ENCODE data around the gene POLR1A. TPM values are rescaled to one million over a fixed set of nuclear protein-coding genes. Genes with fewer than 3 reads are reported as not detected.

POLR1A gene
- polyA plus RNA-seq, 3 donors = 20.1 to 21.6 (median 21.0) TPM

DNA sequence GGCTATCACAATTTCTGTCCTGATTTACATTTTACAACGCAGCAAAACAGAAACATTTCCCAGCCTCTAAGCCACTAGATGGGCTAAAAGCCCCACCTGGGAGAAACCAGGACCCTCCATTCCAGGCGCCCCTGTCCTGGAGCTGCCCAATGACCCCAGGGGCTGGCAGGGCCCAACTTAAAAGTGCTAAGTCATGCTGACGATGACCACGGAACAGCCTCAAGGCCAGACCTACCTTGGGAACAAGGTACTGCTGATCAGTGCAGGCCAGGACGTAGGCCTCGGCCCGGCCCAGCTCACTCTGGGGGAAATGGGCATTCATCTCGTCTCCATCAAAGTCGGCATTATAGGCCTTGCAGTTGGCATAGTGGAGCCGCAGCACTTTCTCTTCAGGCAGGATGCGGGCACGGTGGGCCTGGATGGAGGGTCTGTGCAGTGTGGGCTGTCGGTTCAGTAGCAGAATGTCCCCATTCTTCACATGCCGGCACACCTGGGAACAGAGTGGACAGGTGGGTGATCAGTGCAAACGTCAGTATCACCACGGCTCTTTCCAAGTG is 35.8 kb downstream of the POLR1A start:
- no peak for DNase-seq (ENCODE audit: extremely low read depth in 1 of 11, low read depth in 9 of 11, low spot score in 4 of 11)

DNA sequence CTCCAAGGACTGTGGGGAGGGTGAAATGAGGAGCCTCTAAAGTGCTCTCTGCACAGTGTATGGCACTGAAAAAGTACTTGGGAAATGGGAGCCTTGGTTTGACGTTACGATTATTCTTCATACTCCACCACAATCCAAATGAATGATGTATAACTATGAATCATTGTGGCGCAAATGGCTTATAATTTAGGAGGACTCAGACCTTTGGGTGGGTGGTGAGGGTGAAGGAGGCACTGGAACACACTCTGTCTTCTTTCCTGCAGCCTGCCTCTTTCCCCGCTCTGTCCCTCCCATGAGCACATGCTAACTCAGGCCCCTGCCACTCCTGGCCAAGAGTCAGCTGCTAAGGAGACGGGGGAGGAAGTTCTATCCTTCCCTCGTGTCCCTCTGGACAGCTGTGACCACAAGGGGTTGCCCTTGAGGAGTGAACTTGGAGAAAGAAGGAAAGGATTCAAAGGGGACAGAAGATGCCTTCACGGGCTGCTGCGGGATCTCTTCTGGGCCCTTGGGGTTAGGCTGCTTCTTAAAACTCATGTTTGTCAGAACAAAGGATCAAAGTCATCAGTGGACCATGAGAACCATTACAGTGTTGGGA is 36.5 kb downstream of the POLR1A start:
- no peak for DNase-seq (ENCODE audit: extremely low read depth in 1 of 11, low read depth in 9 of 11, low spot score in 4 of 11)

DNA sequence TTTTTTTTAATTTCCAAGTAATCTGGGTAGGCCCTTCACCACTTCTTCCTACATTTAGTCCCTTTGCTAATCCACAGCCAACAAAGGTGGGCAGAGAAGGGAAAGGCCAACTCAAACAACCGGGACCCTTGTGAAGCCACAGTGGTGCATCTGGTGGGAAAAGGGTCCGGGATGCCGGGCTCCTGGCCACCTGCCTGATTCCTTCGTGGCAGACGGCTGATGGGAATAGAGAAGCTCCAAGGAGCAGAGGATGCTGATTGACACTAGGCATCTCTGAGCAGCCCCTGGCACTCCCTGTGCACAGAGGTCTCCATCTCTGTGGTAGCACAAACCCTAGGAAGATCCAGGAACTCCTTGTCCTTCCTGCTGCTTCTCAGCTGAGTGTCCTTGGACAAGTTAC is 37.0 kb downstream of the POLR1A start:
- DNase-seq (ENCODE audit: extremely low read depth in 1 of 11, low read depth in 9 of 11, low spot score in 4 of 11) = no peak

- DNase-seq (ENCODE audit: extremely low read depth in 1 of 11, low read depth in 9 of 11, low spot score in 4 of 11) = no peak
Measured at GRCh38 chr2:86068136-86068588, 37.5 kb downstream of the POLR1A start.

GRCh38 chr2:86066915-86067314 is 38.8 kb downstream of the POLR1A start:
- DNase-seq (ENCODE audit: extremely low read depth in 1 of 11, low read depth in 9 of 11, low spot score in 4 of 11) = no peak

DNA sequence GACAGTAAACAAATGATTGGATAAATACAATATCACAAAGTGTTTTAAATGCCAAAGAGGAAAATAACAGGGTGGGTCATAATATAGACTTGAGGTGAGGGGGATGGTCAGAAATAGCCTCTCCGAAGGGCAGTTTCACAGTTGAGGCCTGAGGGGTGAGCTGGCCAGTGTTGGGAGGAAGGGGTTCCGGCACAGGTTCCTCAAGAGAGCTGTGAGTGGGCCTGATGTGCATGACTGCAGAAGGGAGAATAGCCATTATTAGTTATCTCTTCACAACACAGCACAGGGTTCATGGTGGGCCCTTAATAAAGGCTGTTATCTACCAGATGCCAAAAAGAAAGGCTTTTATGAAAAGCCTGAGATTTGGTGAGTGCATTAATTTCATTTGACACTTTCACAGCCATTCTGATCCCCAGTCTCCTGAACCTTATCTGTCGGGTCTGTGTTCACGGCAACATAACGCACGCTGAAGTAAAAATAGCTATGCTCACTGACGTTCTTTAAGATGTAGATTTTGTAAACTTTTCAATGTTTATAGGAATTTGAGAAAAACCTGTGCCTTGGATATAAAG is 39.6 kb downstream of the POLR1A start:
- no peak for DNase-seq (ENCODE audit: extremely low read depth in 1 of 11, low read depth in 9 of 11, low spot score in 4 of 11)

GRCh38 chr2:86065512-86065911 is 40.2 kb downstream of the POLR1A start:
- no peak for DNase-seq (ENCODE audit: extremely low read depth in 1 of 11, low read depth in 9 of 11, low spot score in 4 of 11)

DNA sequence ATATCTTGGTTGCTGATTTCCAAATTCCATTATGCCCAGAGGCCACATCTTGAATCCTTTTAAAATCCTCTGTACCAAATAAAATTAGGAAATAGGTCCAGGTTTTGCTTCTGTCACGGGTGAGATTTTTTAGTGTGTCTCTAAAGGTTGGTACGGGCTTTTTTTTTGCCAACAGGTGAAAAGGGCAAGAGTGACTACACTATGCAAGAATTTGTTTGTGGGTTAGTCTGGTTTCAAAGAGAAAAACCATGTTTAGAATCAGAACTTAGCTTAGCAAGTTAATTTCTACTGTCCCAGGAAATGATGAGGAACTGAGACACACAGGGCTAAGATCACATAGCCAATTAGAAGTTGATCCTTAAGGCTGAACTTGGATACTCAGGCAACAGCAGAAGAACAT is 41.7 kb downstream of the POLR1A start:
- DNase-seq (ENCODE audit: extremely low read depth in 1 of 11, low read depth in 9 of 11, low spot score in 4 of 11) = no peak

GRCh38 chr2:86062043-86062442 is 43.6 kb downstream of the POLR1A start:
- no peak for DNase-seq (ENCODE audit: extremely low read depth in 1 of 11, low read depth in 9 of 11, low spot score in 4 of 11)

- DNase-seq (ENCODE audit: extremely low read depth in 1 of 11, low read depth in 9 of 11, low spot score in 4 of 11) = no peak
Measured at GRCh38 chr2:86056590-86057331, 48.9 kb downstream of the POLR1A start.

DNA sequence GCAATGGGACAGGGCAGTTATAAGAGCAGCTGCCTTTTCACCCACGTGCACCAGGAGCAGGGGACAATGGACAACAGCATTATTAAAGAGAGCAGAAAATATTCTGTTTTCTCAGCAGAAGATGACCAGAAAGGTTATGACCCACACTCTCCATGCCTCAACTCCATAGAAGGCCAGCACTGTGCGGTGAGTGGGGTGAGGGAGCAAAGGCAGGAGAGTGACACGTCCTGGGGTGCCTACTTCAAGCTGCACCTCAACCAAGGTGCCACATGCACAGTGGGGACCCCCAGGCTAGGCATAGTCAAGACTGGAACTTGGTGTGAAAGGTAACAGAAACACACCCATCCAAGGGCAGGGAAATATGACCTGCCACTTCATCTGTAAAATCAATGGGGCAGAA is 50.4 kb downstream of the POLR1A start:
- DNase-seq (ENCODE audit: extremely low read depth in 1 of 11, low read depth in 9 of 11, low spot score in 4 of 11) = no peak

- DNase-seq (ENCODE audit: extremely low read depth in 1 of 11, low read depth in 9 of 11, low spot score in 4 of 11) = no peak
Measured at GRCh38 chr2:86054535-86055082, 51.1 kb downstream of the POLR1A start.

DNA sequence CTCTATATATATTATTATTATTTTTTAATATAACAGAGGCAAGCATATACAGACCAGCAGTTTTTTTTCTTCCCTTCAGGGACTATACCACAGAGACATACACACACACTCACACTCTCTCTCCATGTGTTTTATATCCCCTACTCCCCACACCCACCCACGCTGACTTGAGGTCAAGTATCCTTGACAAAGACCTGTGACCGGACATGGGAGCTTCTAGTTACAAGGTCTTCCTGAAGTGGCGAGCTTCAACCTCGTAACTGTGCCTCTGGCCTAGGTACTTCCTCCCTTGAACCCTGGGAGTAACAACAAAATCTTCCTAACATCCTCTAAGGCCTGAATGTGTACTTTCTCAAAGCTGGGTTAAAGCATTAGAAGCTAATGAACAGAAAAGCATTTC is 52.5 kb downstream of the POLR1A start:
- DNase-seq (ENCODE audit: extremely low read depth in 1 of 11, low read depth in 9 of 11, low spot score in 4 of 11) = no peak

- DNase-seq (ENCODE audit: extremely low read depth in 1 of 11, low read depth in 9 of 11, low spot score in 4 of 11) = no peak
Measured at GRCh38 chr2:86052676-86053075, 53.0 kb downstream of the POLR1A start.

DNA sequence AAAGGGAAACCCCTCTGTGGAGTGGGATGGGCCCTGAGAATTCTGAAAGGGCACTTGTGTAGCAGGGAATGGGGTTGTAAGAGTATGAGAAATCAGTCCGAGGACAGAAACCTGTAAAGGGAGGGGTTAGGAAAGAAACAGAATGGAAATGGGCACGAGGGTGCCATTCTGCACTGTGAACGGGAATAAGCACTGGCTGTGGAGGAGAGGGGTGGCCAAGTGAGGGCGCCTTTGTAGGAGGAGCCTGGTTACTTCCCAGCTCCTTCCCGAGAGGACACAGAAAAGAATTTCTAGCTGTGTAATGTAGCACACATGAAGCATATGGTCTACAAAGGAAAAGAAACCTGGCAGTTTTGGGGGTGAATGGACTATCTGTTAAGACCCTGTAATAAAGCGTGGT is 53.4 kb downstream of the POLR1A start:
- DNase-seq (ENCODE audit: extremely low read depth in 1 of 11, low read depth in 9 of 11, low spot score in 4 of 11) = no peak

GRCh38 chr2:86050301-86050700 is 55.4 kb downstream of the POLR1A start:
- DNase-seq (ENCODE audit: extremely low read depth in 1 of 11, low read depth in 9 of 11, low spot score in 4 of 11) = no peak

- DNase-seq (ENCODE audit: extremely low read depth in 1 of 11, low read depth in 9 of 11, low spot score in 4 of 11) = no peak
Measured at GRCh38 chr2:86049529-86049928, 56.2 kb downstream of the POLR1A start.

- DNase-seq (ENCODE audit: extremely low read depth in 1 of 11, low read depth in 9 of 11, low spot score in 4 of 11) = no peak
Measured at GRCh38 chr2:86048888-86049287, 56.8 kb downstream of the POLR1A start.

GRCh38 chr2:86048383-86048701 is 57.3 kb downstream of the POLR1A start:
- no peak for DNase-seq (ENCODE audit: extremely low read depth in 1 of 11, low read depth in 9 of 11, low spot score in 4 of 11)

Data from renal cortex interstitium (tissue), 11 donors.